ENCODE data around the gene NME5.

The NME5 gene

GRCh38 chr5:138141734-138142133 is 2.5 kb upstream of the NME5 start:
- ChIA-PET POLR2A (no interaction called here), CTCF (interaction anchor here (1.2 to 2.8 kb wide), 3 partner anchors 65 to 363 kb away, joined by 6 to 11 read pairs (median 9); no protein-coding TSS in a partner anchor)
- no peak for TF ChIP-seq CTCF (IDR thresholded peaks at IDR 0.05; ENCODE audit: insufficient read depth, low read length, missing control alignments)
- H3K4me3 ChIP-seq (ENCODE audit: low read depth, low read length): no peak overlapping the region
- no peak for DNase-seq (ENCODE audit: low read depth, low spot score)

GRCh38 chr5:138140268-138140667 is 1.0 kb upstream of the NME5 start:
- ChIA-PET POLR2A (no interaction called here), CTCF (interaction anchor here (1.0 to 2.1 kb wide), 7 partner anchors 10 to 511 kb away, joined by 3 to 17 read pairs (median 4); no protein-coding TSS in a partner anchor)
- DNase-seq (ENCODE audit: low read depth, low spot score): no peak
- no peak for TF ChIP-seq CTCF (IDR thresholded peaks at IDR 0.05; ENCODE audit: insufficient read depth, low read length, missing control alignments)
- no peak overlapping the region for H3K4me3 ChIP-seq (ENCODE audit: low read depth, low read length)

- no peak for DNase-seq (ENCODE audit: low read depth, low spot score)
- no peak for TF ChIP-seq CTCF (IDR thresholded peaks at IDR 0.05; ENCODE audit: insufficient read depth, low read length, missing control alignments)
- ChIA-PET POLR2A (no interaction called here), CTCF (interaction anchor here (1.0 to 2.1 kb wide), 7 partner anchors 11 to 510 kb away, joined by 3 to 17 read pairs (median 4); no protein-coding TSS in a partner anchor)
- no peak overlapping the region for H3K4me3 ChIP-seq (ENCODE audit: low read depth, low read length)
Measured at GRCh38 chr5:138139781-138140090, 508 bp upstream of the NME5 start.

- DNase-seq (ENCODE audit: low read depth, low spot score): no peak
- CTCF ChIA-PET: interaction anchor here (0.8 to 8.0 kb wide), 13 partner anchors 23 to 371 kb away, joined by 3 to 229 read pairs (median 7); partner anchors contain the start of genes FAM13B and WNT8A
- POLR2A ChIA-PET: no interaction called here
- no peak overlapping the region for H3K4me3 ChIP-seq (ENCODE audit: low read depth, low read length)
- TF ChIP-seq CTCF (IDR thresholded peaks at IDR 0.05; ENCODE audit: insufficient read depth, low read length, missing control alignments): no peak
Measured at GRCh38 chr5:138132543-138132942, 6.7 kb downstream of the NME5 start.

GRCh38 chr5:138129347-138129746 is 9.9 kb downstream of the NME5 start:
- DNase-seq (ENCODE audit: low read depth, low spot score): no peak
- POLR2A ChIA-PET: no interaction called here
- no peak for TF ChIP-seq CTCF (IDR thresholded peaks at IDR 0.05; ENCODE audit: insufficient read depth, low read length, missing control alignments)
- CTCF ChIA-PET: interaction anchor here (1.1 to 8.0 kb wide), 7 partner anchors 16 to 500 kb away, joined by 3 to 229 read pairs (median 8); partner anchors contain the start of gene WNT8A
- H3K4me3 ChIP-seq (ENCODE audit: low read depth, low read length): no peak overlapping the region

- DNase-seq (ENCODE audit: low read depth, low spot score): no peak
- TF ChIP-seq CTCF (IDR thresholded peaks at IDR 0.05; ENCODE audit: insufficient read depth, low read length, missing control alignments): no peak
- POLR2A ChIA-PET: no interaction called here
- H3K4me3 ChIP-seq (ENCODE audit: low read depth, low read length): no peak overlapping the region
- CTCF ChIA-PET: interaction anchor here (0.7 to 8.0 kb wide), 6 partner anchors 17 to 499 kb away, joined by 3 to 229 read pairs (median 8); partner anchors contain the start of gene WNT8A
Measured at GRCh38 chr5:138128334-138128733, 10.9 kb downstream of the NME5 start.

Data from AG04449 (cell line).